CD4-positive, CD25-positive, alpha-beta regulatory T cell (primary cell): ENCODE measurements around the gene TPRA1. TPM values are rescaled to one million over a fixed set of nuclear protein-coding genes. Genes with fewer than 3 reads are reported as not detected.

Experiments used
- ATAC-seq, 2 donors: fragments of 150-1000 bp; cut with Tn5 transposase; one replicate each; pipeline ENCODE4 v1.10.0; 2021; ENCODE audit warnings: low read depth in 2 of 2, moderate number of reproducible peaks in 2 of 2, moderate library complexity in 1 of 2
- DNase-seq, 3 donors: peaks; one replicate each; pipeline versions ENCODE4 v3.0.0 to v3.0.0-alpha.2; 2012 to 2022; ENCODE audit warnings: mixed read lengths in 1 of 3
- H3K27ac ChIP-seq: one replicate; pipeline ENCODE4 v1.7.0; 2013; ENCODE audit warnings: mild to moderate bottlenecking, low read length; ENCODE audit not compliant: insufficient read depth, poor library complexity, severe bottlenecking
- H3K27me3 ChIP-seq: one replicate; pipeline ENCODE4 v1.7.0; 2013; ENCODE audit warnings: low read length; ENCODE audit not compliant: control insufficient read depth, insufficient read depth
- H3K36me3 ChIP-seq: one replicate; pipeline ENCODE4 v1.7.0; 2013; ENCODE audit warnings: mild to moderate bottlenecking, low read length, moderate library complexity; ENCODE audit not compliant: control insufficient read depth, insufficient read depth
- H3K4me1 ChIP-seq: 2 replicates; pipeline ENCODE4 v1.7.0; 2013; ENCODE audit warnings: mild to moderate bottlenecking, low read length; ENCODE audit not compliant: insufficient read depth, control insufficient read depth, poor library complexity, severe bottlenecking
- H3K4me3 ChIP-seq: one replicate; pipeline ENCODE4 v1.7.0; 2013; ENCODE audit warnings: low read depth, mild to moderate bottlenecking, low read length, moderate library complexity
- H3K9me3 ChIP-seq, 2 experiments: 1 replicate in 1 of 2; 2 replicates in 1 of 2; pipeline ENCODE4 v1.7.0; 2013; ENCODE audit warnings: low read length in 2 of 2, mild to moderate bottlenecking in 1 of 2, moderate library complexity in 1 of 2; ENCODE audit not compliant: control insufficient read depth in 2 of 2
- H3K27ac Mint-ChIP-seq, 3 donors: one replicate each; pipeline ENCODE4 v1.8.0; 2020 to 2022; ENCODE audit warnings: mild to moderate bottlenecking in 3 of 3, mixed read lengths in 3 of 3, moderate library complexity in 2 of 3
- H3K27me3 Mint-ChIP-seq: one replicate; pipeline ENCODE4 v1.8.0; 2022; ENCODE audit warnings: mild to moderate bottlenecking, mixed read lengths
- H3K36me3 Mint-ChIP-seq: one replicate; pipeline ENCODE4 v1.8.0; 2020; ENCODE audit warnings: mixed read lengths
- H3K4me1 Mint-ChIP-seq, 4 donors: one replicate each; pipeline ENCODE4 v1.8.0; 2020 to 2022; ENCODE audit warnings: mixed read lengths in 4 of 4, mild to moderate bottlenecking in 1 of 4
- H3K4me3 Mint-ChIP-seq, 4 donors: one replicate each; pipeline ENCODE4 v1.8.0; 2020 to 2022; ENCODE audit warnings: mild to moderate bottlenecking in 4 of 4, mixed read lengths in 4 of 4, moderate library complexity in 3 of 4
- H3K9me3 Mint-ChIP-seq, 7 donors: one replicate each; pipeline ENCODE4 v1.8.0; 2020 to 2022; ENCODE audit warnings: mixed read lengths in 7 of 7, mild to moderate bottlenecking in 3 of 7, moderate library complexity in 2 of 7
- polyA plus RNA-seq, 4 donors: library from polyadenylated mRNA; unstranded; fragments of 300-500 nt; fragmentation: Illumina TruSeq; gene quantifications; one replicate each; pipeline ENCODE4 v1.2.3, GENCODE V29; 2021
- total RNA-seq: library from RNA; stranded (reverse); gene quantifications from one replicate; pipeline ENCODE4 v1.2.3, GENCODE V29; 2022

Gene TPRA1
- total and polyA plus RNA-seq, 5 donors from 2014 or later: 14.0 to 27.4 (median 24.0) TPM

DNA sequence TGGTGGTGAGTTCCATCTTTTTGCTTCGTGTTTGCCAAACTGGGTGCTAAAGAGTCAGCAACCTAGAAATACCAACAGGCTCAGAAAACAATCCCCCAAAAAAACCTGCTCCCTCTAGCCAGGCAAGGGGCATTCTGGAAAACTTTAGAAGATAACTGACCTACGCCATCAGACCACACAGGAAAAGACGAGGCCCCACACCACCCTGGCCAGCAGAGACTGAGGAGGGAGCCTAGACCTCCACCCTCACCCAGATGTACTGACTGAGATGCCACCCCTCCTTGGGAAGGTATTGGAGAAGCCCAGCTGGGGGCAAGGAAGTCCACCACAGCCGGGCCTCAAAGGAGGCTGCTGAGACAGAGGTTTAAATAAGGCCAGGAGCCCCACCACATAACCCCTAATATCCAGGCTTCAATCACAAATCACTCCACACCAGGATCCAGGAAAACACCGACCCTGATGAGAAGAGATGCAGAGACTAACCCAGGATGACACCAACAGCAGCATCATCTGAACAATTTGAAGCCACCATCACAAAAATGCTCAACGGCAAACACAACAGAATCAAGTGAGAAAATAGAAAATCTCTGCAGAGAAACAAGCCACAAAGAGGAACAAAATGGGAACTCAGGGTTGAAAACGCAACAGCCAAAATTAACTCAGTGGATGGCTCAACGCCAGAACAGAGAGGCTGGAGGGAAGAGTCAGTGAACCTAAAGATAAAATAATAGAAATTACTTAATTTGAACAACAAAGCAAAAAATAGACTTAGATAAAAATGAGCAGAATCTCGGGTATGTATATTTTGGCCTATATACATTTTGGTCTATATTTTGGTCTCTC, 61.0 kb downstream of the TPRA1 start:
- H3K9me3 Mint-ChIP-seq: peaks cover 0 to 5% (median 0%) of the 10 kb centered on the region in 7 donors
- H3K4me3 Mint-ChIP-seq: no peak overlapping the region
- H3K4me1 Mint-ChIP-seq: no peaks in the 10 kb centered on the region
- H3K27me3 Mint-ChIP-seq: peaks cover 4% of the 10 kb centered on the region
- peaks cover 2% of the 10 kb centered on the region for H3K27me3 ChIP-seq
- no peaks in the 10 kb centered on the region for H3K4me1 ChIP-seq
- H3K4me3 ChIP-seq: no peak overlapping the region
- no peak overlapping the region for H3K27ac Mint-ChIP-seq
- H3K36me3 Mint-ChIP-seq: no peaks in the 10 kb centered on the region
- DNase-seq (no peak), ATAC-seq (no peak)
- no peaks in the 10 kb centered on the region for H3K36me3 ChIP-seq
- H3K27ac ChIP-seq: no peak overlapping the region
- H3K9me3 ChIP-seq: no peaks in the 10 kb centered on the region

DNA sequence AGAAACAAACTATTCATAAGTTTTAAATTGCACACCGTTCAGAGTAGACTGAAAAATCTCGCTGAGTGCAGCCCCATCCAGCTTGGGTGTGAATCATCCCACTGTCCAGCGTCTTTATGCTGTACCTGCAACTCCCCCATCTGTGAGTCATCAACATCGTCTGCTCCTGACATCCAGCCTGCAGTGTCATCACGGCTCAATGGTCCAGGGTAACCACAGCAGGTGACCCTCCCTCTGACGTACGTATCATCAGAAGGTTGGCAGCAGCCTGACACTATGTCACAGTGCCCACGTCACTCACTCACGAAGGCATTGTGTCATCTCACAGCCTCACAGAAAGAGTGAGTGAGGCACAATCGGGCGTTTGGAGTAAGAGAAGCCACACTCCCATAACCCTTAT, 65.2 kb downstream of the TPRA1 start:
- Mint-ChIP-seq H3K27ac (no peak overlapping the region), H3K4me1 (no peaks in the 10 kb centered on the region), H3K27me3 (peaks cover 5% of the 10 kb centered on the region), H3K9me3 (peaks cover 0 to 5% (median 1%) of the 10 kb centered on the region in 7 donors), H3K36me3 (no peaks in the 10 kb centered on the region), H3K4me3 (no peak overlapping the region)
- Histone ChIP-seq H3K4me3 (no peak overlapping the region), H3K36me3 (no peaks in the 10 kb centered on the region), H3K9me3 (no peaks in the 10 kb centered on the region), H3K4me1 (no peaks in the 10 kb centered on the region), H3K27me3 (peaks cover 2% of the 10 kb centered on the region), H3K27ac (no peak overlapping the region)
- ATAC-seq: no peak
- no peak for DNase-seq

DNA sequence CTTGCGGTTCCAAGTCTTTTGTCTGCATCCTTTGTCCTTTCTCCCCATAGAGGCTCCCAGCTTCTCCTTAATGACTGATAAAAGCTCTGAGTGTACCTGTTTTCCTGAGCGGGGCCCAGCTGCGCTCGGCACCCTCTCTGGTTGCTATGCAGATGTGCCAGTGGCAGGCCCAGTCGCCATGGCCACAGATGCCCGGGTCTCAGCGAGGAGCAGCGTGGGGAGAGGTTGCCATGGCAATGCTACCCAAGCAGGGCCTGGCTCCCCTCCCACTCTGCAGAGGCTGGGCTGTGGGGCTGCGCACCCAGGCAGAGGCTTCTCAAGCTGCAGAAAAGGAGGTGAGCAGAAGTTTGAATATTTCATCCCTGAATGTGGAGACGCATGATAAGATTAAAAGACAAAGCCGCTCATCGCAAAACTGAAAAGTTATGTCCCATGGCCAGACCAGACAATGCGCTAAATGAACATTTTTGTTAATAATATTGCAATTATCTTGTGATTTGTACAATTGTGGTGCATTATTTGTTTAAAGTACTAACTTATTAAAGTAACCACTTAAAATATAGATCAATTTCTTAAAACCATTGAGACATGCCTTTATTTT, 66.1 kb downstream of the TPRA1 start:
- Mint-ChIP-seq H3K4me3 (no peak overlapping the region), H3K9me3 (peaks cover 0 to 5% (median 1%) of the 10 kb centered on the region in 7 donors), H3K36me3 (no peaks in the 10 kb centered on the region), H3K27ac (no peak overlapping the region), H3K4me1 (no peaks in the 10 kb centered on the region), H3K27me3 (peaks cover 5% of the 10 kb centered on the region)
- Histone ChIP-seq H3K27me3 (peaks cover 2% of the 10 kb centered on the region), H3K4me3 (no peak overlapping the region), H3K36me3 (no peaks in the 10 kb centered on the region), H3K27ac (no peak overlapping the region), H3K9me3 (no peaks in the 10 kb centered on the region), H3K4me1 (no peaks in the 10 kb centered on the region)
- ATAC-seq (no peak), DNase-seq (no peak)

Other genes with a start within 250 kb of the TPRA1 start
- gene MCM2, start 7.7 kb upstream of the TPRA1 start, total RNA-seq: 15.7 TPM
- 10 to 100 TPM; 14.4 to 17.2 (median 16.2) TPM for gene MCM2, start 7.7 kb upstream of the TPRA1 start, polyA plus RNA-seq
- 1.7 TPM for gene PODXL2, start 38.5 kb upstream of the TPRA1 start, total RNA-seq
- 1 to 10 TPM in 3 of 4 donors, under 1 TPM in 1; 0.87 to 3.1 (median 2.1) TPM for gene PODXL2, start 38.5 kb upstream of the TPRA1 start, polyA plus RNA-seq
- 130 TPM for gene ABTB1, start 82.2 kb upstream of the TPRA1 start, total RNA-seq
- gene ABTB1, start 82.2 kb upstream of the TPRA1 start, polyA plus RNA-seq: 100 to 1,000 TPM; 120 to 129 (median 121) TPM
- 1.7 TPM for gene MGLL, start 231.8 kb upstream of the TPRA1 start, total RNA-seq
- gene MGLL, start 231.8 kb upstream of the TPRA1 start, polyA plus RNA-seq: 1 to 10 TPM in 1 of 4 donors, under 1 TPM in 1, not detected in 2; 0.06 to 1.4 TPM